DOHH2 (cell line): ENCODE results near the gene FFAR1.

Experiments
- H3F3A ChIP-seq: fragments of 200-600 bp; sonication (generic), shearing (Covaris generic); 2 replicates; pipeline ENCODE4 v1.6.0; 2016; ENCODE audit warnings: antibody characterized with exemption, mild to moderate bottlenecking; ENCODE audit not compliant: control insufficient read depth, insufficient read depth
- H3K27ac ChIP-seq: fragments of 200-600 bp; sonication (generic); 2 replicates; pipeline ENCODE4 v1.5.1; 2014; ENCODE audit warnings: low read depth, mild to moderate bottlenecking, low read length, moderate library complexity
- H3K27me3 ChIP-seq: fragments of 200-600 bp; sonication (generic); 2 replicates; pipeline ENCODE4 v1.6.1; 2014; ENCODE audit warnings: mild to moderate bottlenecking, low read length, mixed read lengths; ENCODE audit not compliant: control insufficient read depth
- H3K36me3 ChIP-seq: fragments of 200-600 bp; sonication (generic); 2 replicates; pipeline ENCODE4 v1.6.1; 2014; ENCODE audit warnings: mild to moderate bottlenecking, low read length, moderate library complexity, mixed read lengths; ENCODE audit not compliant: control insufficient read depth
- H3K4me1 ChIP-seq: fragments of 200-600 bp; sonication (generic); 2 replicates; pipeline ENCODE4 v1.6.1; 2014; ENCODE audit warnings: mild to moderate bottlenecking, low read length, mixed read lengths; ENCODE audit not compliant: control insufficient read depth
- H3K4me2 ChIP-seq: fragments of 200-600 bp; sonication (generic); 2 replicates; pipeline ENCODE4 v1.6.0; 2014; ENCODE audit warnings: mild to moderate bottlenecking, low read length, moderate library complexity
- H3K4me3 ChIP-seq: fragments of 200-600 bp; sonication (generic); 2 replicates; pipeline ENCODE4 v1.5.1; 2014; ENCODE audit warnings: mild to moderate bottlenecking, low read length, mixed read lengths
- H3K79me2 ChIP-seq: fragments of 200-600 bp; sonication (generic); 2 replicates; pipeline ENCODE4 v1.6.1; 2014; ENCODE audit warnings: mild to moderate bottlenecking, low read length, mixed read lengths; ENCODE audit not compliant: control insufficient read depth
- H3K9me2 ChIP-seq: fragments of 200-600 bp; sonication (generic); replicated peaks from 2 replicates; pipeline ENCODE4 v1.6.1; 2014; ENCODE audit warnings: mild to moderate bottlenecking, low read length, mixed read lengths; ENCODE audit not compliant: control insufficient read depth
- H3K9me3 ChIP-seq: fragments of 200-600 bp; sonication (generic); 2 replicates; pipeline ENCODE4 v1.6.1; 2014; ENCODE audit warnings: antibody characterized with exemption, low read length, mixed read lengths; ENCODE audit not compliant: control insufficient read depth, insufficient read depth
- H4K20me1 ChIP-seq: fragments of 200-600 bp; sonication (generic); 2 replicates; pipeline ENCODE4 v1.6.0; 2014; ENCODE audit warnings: low read depth, mild to moderate bottlenecking, antibody characterized with exemption, low read length, moderate library complexity; ENCODE audit not compliant: control insufficient read depth, insufficient read depth
- EZH2phosphoT487 ChIP-seq: fragments of 200-600 bp; sonication (generic); IDR thresholded peaks from 2 replicates; pipeline ENCODE4 v1.6.1; 2017; ENCODE audit warnings: borderline replicate concordance, mild to moderate bottlenecking, antibody characterized with exemption, low read length, moderate library complexity, mixed read lengths
- TF ChIP-seq, protein P1 (sequence below): fragments of 200-600 bp; sonication (generic); IDR thresholded peaks from one replicate; pipeline ENCODE4 v1.5.1; 2014; ENCODE audit warnings: antibody characterized with exemption, mild to moderate bottlenecking, low read depth, low read length; ENCODE audit not compliant: poor library complexity, severe bottlenecking

FFAR1 gene

GRCh38 chr19:35379992-35380391, 32.3 kb downstream of the FFAR1 start:
- Histone ChIP-seq H3K27ac (no peak overlapping the region), H3K4me1 (no peaks in the 10 kb centered on the region), H3F3A (no peaks in the 10 kb centered on the region), H3K4me2 (no peak overlapping the region), H3K9me2 (no peaks in the 10 kb centered on the region), H4K20me1 (no peaks in the 10 kb centered on the region), H3K79me2 (no peaks in the 10 kb centered on the region), H3K36me3 (no peaks in the 10 kb centered on the region), H3K27me3 (peaks cover 19% of the 10 kb centered on the region), H3K9me3 (peaks cover 7% of the 10 kb centered on the region; the same call in 1 of the 2 replicates), H3K4me3 (no peak overlapping the region)
- TF ChIP-seq EZH2phosphoT487: no peak
- TF ChIP-seq, protein P1, sequence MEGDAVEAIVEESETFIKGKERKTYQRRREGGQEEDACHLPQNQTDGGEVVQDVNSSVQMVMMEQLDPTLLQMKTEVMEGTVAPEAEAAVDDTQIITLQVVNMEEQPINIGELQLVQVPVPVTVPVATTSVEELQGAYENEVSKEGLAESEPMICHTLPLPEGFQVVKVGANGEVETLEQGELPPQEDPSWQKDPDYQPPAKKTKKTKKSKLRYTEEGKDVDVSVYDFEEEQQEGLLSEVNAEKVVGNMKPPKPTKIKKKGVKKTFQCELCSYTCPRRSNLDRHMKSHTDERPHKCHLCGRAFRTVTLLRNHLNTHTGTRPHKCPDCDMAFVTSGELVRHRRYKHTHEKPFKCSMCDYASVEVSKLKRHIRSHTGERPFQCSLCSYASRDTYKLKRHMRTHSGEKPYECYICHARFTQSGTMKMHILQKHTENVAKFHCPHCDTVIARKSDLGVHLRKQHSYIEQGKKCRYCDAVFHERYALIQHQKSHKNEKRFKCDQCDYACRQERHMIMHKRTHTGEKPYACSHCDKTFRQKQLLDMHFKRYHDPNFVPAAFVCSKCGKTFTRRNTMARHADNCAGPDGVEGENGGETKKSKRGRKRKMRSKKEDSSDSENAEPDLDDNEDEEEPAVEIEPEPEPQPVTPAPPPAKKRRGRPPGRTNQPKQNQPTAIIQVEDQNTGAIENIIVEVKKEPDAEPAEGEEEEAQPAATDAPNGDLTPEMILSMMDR: no peak

DNA sequence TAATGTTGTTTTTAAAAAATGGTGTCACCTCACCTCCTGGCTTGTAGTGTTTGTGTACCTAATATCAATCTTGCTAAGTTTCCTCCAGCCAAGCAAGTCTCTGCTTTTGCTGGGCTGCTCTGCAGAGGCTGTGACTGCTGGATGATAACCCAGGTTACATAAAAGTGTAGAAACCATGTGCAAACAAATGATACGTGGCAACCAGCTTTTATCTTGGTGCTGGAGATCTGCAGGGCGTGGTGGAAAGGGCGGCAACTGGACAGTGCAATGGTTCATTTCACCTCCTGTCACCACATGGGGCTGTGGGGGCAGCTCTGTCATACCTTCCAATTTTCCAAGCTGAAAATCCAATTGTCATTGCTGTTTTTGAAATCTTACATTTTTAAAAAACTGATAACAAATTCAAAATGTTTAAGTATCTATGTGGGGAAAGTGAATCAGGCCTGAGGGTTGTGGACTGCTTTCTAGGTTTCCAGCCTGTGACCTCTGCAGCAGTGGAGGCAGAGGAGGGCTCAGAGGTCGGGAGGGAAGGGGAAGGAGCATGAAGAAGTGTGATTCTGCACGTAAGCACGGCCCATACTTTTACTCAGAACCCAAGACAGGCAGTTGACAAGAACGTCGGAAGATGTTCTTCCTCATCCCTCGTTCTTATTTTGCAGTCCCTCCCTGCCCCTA, 32.9 kb downstream of the FFAR1 start:
- no peaks in the 10 kb centered on the region for H3K4me1 ChIP-seq
- H3K9me2 ChIP-seq: no peaks in the 10 kb centered on the region
- H3K27ac ChIP-seq: no peak overlapping the region
- H3K79me2 ChIP-seq: no peaks in the 10 kb centered on the region
- H3F3A ChIP-seq: no peaks in the 10 kb centered on the region
- peaks cover 17% of the 10 kb centered on the region; the same call in 1 of the 2 replicates for H3K27me3 ChIP-seq
- TF ChIP-seq EZH2phosphoT487: no peak
- TF ChIP-seq, protein P1: no peak
- no peaks in the 10 kb centered on the region for H3K36me3 ChIP-seq
- H3K4me2 ChIP-seq: no peak overlapping the region
- H4K20me1 ChIP-seq: no peaks in the 10 kb centered on the region
- peaks cover 10% of the 10 kb centered on the region for H3K9me3 ChIP-seq
- H3K4me3 ChIP-seq: no peak overlapping the region

DNA sequence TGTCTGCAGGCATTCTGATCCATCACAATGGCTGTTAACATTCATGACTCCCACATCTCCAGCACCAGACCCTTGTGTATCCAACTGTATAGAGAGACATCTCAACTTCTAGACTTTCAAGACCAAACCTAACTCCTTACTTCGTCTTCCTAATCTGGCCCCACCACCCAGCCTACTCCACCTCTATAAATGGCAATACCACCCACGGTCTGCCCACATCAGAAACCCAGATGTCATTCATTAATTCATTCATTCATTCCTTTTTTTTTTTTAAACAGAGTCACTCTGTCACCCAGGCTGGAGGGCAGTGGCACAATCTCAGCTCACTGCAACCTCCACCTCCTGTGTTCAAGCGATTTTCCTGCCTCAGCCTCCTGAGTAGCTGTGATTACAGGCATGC, 33.6 kb downstream of the FFAR1 start:
- Histone ChIP-seq H4K20me1 (no peaks in the 10 kb centered on the region), H3K36me3 (no peaks in the 10 kb centered on the region), H3K27ac (no peak overlapping the region), H3K79me2 (no peaks in the 10 kb centered on the region), H3K4me2 (no peak overlapping the region), H3K9me2 (no peaks in the 10 kb centered on the region), H3K9me3 (peaks cover 13% of the 10 kb centered on the region), H3K27me3 (peaks cover 13% of the 10 kb centered on the region; the same call in 1 of the 2 replicates), H3K4me1 (no peaks in the 10 kb centered on the region), H3K4me3 (no peak overlapping the region), H3F3A (no peaks in the 10 kb centered on the region)
- TF ChIP-seq, protein P1: no peak
- TF ChIP-seq EZH2phosphoT487: no peak
